WTC11 (cell line): ENCODE results near the gene CLDN34.

Experiments used
- NFYB ChIP-seq: sonication (generic); formaldehyde crosslinking; conservative IDR thresholded peaks from 2 replicates; pipeline ENCODE4 v1.8.0; 2022; ENCODE audit warnings: low read depth, missing genetic modification reagents
- TF ChIP-seq, protein P1 (sequence below): fragments of 200-600 bp; IDR thresholded peaks from 2 replicates; pipeline ENCODE4 v1.8.0; 2022; ENCODE audit warnings: antibody characterized with exemption

DNA sequence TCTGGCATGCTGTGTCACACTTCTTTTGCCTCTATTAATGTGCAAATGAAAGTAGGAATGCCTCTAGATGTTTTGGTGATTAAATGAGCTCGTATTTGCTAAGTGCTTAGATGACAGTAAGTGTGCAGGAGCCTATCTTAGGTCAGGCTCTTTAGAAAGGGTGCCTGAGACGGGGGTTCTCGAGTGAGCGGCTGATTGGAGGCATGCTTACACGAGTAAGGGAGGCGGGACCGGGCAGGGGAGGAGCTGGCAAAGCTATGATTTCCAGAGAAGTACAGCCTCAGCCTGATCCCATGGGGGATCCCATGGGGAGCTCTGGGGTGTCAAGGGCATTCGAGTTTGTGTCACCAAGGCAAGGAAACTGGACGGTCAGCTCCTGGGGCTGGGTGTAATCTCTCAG lies 44.8 kb downstream of the CLDN34 start:
- TF ChIP-seq, protein P1, sequence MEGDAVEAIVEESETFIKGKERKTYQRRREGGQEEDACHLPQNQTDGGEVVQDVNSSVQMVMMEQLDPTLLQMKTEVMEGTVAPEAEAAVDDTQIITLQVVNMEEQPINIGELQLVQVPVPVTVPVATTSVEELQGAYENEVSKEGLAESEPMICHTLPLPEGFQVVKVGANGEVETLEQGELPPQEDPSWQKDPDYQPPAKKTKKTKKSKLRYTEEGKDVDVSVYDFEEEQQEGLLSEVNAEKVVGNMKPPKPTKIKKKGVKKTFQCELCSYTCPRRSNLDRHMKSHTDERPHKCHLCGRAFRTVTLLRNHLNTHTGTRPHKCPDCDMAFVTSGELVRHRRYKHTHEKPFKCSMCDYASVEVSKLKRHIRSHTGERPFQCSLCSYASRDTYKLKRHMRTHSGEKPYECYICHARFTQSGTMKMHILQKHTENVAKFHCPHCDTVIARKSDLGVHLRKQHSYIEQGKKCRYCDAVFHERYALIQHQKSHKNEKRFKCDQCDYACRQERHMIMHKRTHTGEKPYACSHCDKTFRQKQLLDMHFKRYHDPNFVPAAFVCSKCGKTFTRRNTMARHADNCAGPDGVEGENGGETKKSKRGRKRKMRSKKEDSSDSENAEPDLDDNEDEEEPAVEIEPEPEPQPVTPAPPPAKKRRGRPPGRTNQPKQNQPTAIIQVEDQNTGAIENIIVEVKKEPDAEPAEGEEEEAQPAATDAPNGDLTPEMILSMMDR: no peak
- no peak for TF ChIP-seq NFYB (CRISPR knock-in tag)
